ENCODE results near the gene OR5M11. TPM values are rescaled to one million over a fixed set of nuclear protein-coding genes. Genes with fewer than 3 reads are reported as not detected.

OR5M11 gene
- total RNA-seq, 2 donors from 2014 or later = not detected

- Histone ChIP-seq H3K27me3 (no peaks in the 10 kb centered on the region), H3K27ac (no peak overlapping the region), H3K4me1 (no peaks in the 10 kb centered on the region), H3K36me3 (replicated peaks in 1 of 2; ENCODE audit: insufficient read depth in 1 of 2, low read depth in 2 of 2) (no peaks in the 10 kb centered on the region), H3K9me3 (no peaks in the 10 kb centered on the region), H3K4me3 (no peak overlapping the region)
- 80 to 95% methylated on average over 1 of the region's 1 CpG for WGBS, 2 donors
- TF ChIP-seq POLR2A (IDR thresholded peaks at IDR 0.05) (no peak), CTCF (IDR thresholded peaks at IDR 0.05) (no peak)
- intact Hi-C loops (cut with DNase I) = no loop called here
- ATAC-seq (no peak), DNase-seq (no peak)
Measured at GRCh38 chr11:56509439-56509838, 33.6 kb downstream of the OR5M11 start.

- no peaks in the 10 kb centered on the region for H3K9me3 ChIP-seq
- no peak overlapping the region for H3K27ac ChIP-seq
- no peak for TF ChIP-seq POLR2A (IDR thresholded peaks at IDR 0.05)
- no peaks in the 10 kb centered on the region for H3K36me3 ChIP-seq (replicated peaks in 1 of 2; ENCODE audit: insufficient read depth in 1 of 2, low read depth in 2 of 2)
- no peak for DNase-seq
- no peak overlapping the region for H3K4me3 ChIP-seq
- H3K27me3 ChIP-seq = no peaks in the 10 kb centered on the region
- intact Hi-C loops (cut with DNase I) = no loop called here
- 92 to 93% methylated on average over 2 to 22 of the region's 28 CpGs for WGBS, 2 donors
- ATAC-seq = no peak
- no peaks in the 10 kb centered on the region for H3K4me1 ChIP-seq
Measured at GRCh38 chr11:56497010-56497409, 46.0 kb downstream of the OR5M11 start.

GRCh38 chr11:56495117-56495516 is 47.9 kb downstream of the OR5M11 start:
- Histone ChIP-seq H3K9me3 (no peaks in the 10 kb centered on the region), H3K36me3 (replicated peaks in 1 of 2; ENCODE audit: insufficient read depth in 1 of 2, low read depth in 2 of 2) (no peaks in the 10 kb centered on the region), H3K4me3 (no peak overlapping the region), H3K27ac (no peak overlapping the region), H3K27me3 (no peaks in the 10 kb centered on the region), H3K4me1 (no peaks in the 10 kb centered on the region)
- DNase-seq (no peak), ATAC-seq (no peak)
- intact Hi-C loops (cut with DNase I) = no loop called here
- WGBS, 2 donors = 60 to 66% methylated on average over 2 of the region's 2 CpGs
- no peak for TF ChIP-seq CTCF (IDR thresholded peaks at IDR 0.05)
- no peak for TF ChIP-seq POLR2A (IDR thresholded peaks at IDR 0.05)

Other genes starting within 250 kb of the OR5M11 start
- not detected for gene OR8K3, start 228.1 kb downstream of the OR5M11 start, total RNA-seq
- not detected for gene OR8K1, start 197.2 kb downstream of the OR5M11 start, total RNA-seq
- gene OR8J1, start 189.0 kb downstream of the OR5M11 start, total RNA-seq = not detected
- not detected for gene OR8U1, start 167.6 kb downstream of the OR5M11 start, total RNA-seq
- gene OR5AL1, start 130.6 kb downstream of the OR5M11 start, total RNA-seq = not detected
- gene OR5M3, start 69.9 kb downstream of the OR5M11 start, total RNA-seq = not detected
- gene OR5M8, start 51.9 kb downstream of the OR5M11 start, total RNA-seq = not detected
- not detected for gene OR5M10, start 34.5 kb upstream of the OR5M11 start, total RNA-seq
- gene OR5M1, start 71.6 kb upstream of the OR5M11 start, total RNA-seq = not detected
- gene OR5AP2, start 99.2 kb upstream of the OR5M11 start, total RNA-seq = not detected
- gene OR5AR1, start 120.4 kb upstream of the OR5M11 start, total RNA-seq = not detected
- gene OR9G1, start 155.8 kb upstream of the OR5M11 start, total RNA-seq = not detected
- gene OR9G4, start 205.4 kb upstream of the OR5M11 start, total RNA-seq = not detected